Stimulated activated CD4-positive, alpha-beta T cell treated with anti-CD3 and anti-CD28 coated beads, Interleukin-4, amount 100 ng/mL, for 24 hours (primary cell): ENCODE results near the gene LPAR2.
A peak's percentile ranks its signal among the peaks of the same experiment; 100 is the strongest.

Experiments used
- DNase-seq: peaks from one replicate; pipeline ENCODE4 v3.0.0-alpha.2; 2020

The LPAR2 gene

GRCh38 chr19:19652482-19653295 is 24.7 kb upstream of the LPAR2 start:
- DNase-seq, result no peak

GRCh38 chr19:19651076-19651475 is 23.1 kb upstream of the LPAR2 start:
- no peak for DNase-seq

GRCh38 chr19:19650331-19650730 is 22.3 kb upstream of the LPAR2 start:
- DNase-seq, result no peak

- DNase-seq, result no peak
These were observed 21.6 kb upstream of the LPAR2 start for GRCh38 chr19:19649580-19649995.

GRCh38 chr19:19649155-19649554 is 21.1 kb upstream of the LPAR2 start:
- no peak for DNase-seq

GRCh38 chr19:19647037-19647835 is 19.2 kb upstream of the LPAR2 start:
- DNase-seq, result no peak

GRCh38 chr19:19645233-19645870 is 17.3 kb upstream of the LPAR2 start:
- no peak for DNase-seq

GRCh38 chr19:19644054-19644388 is 16.0 kb upstream of the LPAR2 start:
- DNase-seq, result no peak

GRCh38 chr19:19643158-19644053 is 15.4 kb upstream of the LPAR2 start, which contains the start of gene GMIP:
GMIP (minus strand) TSS chr19:19643657; CDS start chr19:19643529, 128 bp downstream.
- DNase-seq, result peak; percentile 84

GRCh38 chr19:19642506-19643157 is 14.6 kb upstream of the LPAR2 start:
- peak; percentile 53 for DNase-seq

GRCh38 chr19:19637523-19638251 is 9.7 kb upstream of the LPAR2 start:
- no peak for DNase-seq

GRCh38 chr19:19637186-19637522 is 9.1 kb upstream of the LPAR2 start:
- no peak for DNase-seq

- DNase-seq, result no peak
These were observed 8.7 kb upstream of the LPAR2 start for GRCh38 chr19:19636573-19637185.

- DNase-seq, result no peak
These were observed 7.3 kb upstream of the LPAR2 start for GRCh38 chr19:19635313-19635702.

- DNase-seq, result no peak
These were observed 6.7 kb upstream of the LPAR2 start for GRCh38 chr19:19634516-19635312.

- no peak for DNase-seq
These were observed 5.9 kb upstream of the LPAR2 start for GRCh38 chr19:19633711-19634515.

GRCh38 chr19:19632661-19633060 is 4.6 kb upstream of the LPAR2 start:
- DNase-seq, result no peak

GRCh38 chr19:19631346-19631745 is 3.3 kb upstream of the LPAR2 start:
- DNase-seq, result no peak

- no peak for DNase-seq
These were observed 2.4 kb upstream of the LPAR2 start for GRCh38 chr19:19630426-19630825.
